NCI-H187 (cell line): ENCODE measurements around the gene AK2.
"Not testable (repeated sequence)": the region's sequence is repeated elsewhere in the genome, so short reads cannot be mapped to it uniquely, and the experiment has no call there.

Experiments used
- DNase-seq, 2 experiments: peaks; one replicate each; lab custom pipeline; 2025; lab: John Stamatoyannopoulos, UW

AK2 gene

DNA sequence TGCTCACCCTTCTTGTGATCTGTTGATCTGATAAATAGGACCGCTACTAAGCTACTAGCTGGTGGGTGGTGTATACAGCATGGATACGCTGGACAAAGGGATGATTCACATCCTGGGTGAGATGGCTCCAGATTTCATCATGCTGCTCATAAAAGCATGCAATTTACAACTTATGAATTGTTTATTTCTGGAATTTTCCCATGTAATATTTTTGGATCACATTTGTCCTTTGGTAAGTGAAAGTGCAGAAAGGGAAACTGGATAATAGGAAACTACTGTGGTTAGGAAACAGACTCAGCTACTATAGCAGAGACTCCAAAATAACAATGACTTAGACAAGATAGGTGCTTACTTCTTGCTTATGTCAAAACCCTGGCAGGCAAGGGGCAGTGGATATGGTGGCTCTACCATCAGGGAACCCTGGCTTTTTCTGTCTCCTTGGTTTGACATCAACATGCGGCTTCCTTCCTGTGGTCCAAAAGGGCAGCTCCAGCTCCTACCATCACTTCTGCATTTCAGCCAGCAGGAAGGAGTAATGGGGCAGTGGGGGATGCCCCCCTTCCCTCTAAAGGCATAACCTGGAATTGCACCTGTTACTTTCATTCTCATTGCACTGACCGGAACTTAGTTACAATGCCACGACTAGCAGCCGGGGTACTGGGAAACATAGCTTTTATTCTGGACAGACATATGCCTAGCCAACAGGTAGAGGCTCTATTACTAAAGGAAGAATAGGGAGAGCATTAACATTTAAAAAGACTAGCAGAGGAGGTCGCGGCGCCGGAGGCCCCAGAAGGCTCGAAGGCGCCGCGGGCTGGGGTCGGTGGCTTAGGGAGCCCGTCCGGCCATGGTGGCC is 13.8 kb upstream of the AK2 start:
- no peak for DNase-seq

DNA sequence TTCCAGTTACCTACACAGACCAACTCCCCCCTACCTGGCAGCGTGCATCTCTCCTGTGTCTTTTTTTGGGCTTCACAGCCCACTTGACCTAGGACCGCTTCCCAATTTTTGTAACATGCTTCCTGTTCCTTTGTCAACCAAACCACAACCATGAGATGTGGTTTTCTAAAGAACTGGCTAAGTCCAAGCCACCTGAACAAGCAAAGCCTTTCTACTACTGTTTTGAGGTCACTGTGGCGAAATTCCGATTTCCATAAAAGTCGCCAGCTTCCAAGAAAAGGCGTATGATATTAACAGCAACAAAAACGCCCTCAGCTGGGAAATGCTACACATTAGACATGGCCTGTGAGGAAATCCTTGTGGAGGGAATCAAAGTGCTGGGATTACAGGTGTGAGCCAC is 12.7 kb upstream of the AK2 start:
- no peak for DNase-seq

- no peak for DNase-seq
Measured at GRCh38 chr1:33048426-33048825, 11.7 kb upstream of the AK2 start.

DNA sequence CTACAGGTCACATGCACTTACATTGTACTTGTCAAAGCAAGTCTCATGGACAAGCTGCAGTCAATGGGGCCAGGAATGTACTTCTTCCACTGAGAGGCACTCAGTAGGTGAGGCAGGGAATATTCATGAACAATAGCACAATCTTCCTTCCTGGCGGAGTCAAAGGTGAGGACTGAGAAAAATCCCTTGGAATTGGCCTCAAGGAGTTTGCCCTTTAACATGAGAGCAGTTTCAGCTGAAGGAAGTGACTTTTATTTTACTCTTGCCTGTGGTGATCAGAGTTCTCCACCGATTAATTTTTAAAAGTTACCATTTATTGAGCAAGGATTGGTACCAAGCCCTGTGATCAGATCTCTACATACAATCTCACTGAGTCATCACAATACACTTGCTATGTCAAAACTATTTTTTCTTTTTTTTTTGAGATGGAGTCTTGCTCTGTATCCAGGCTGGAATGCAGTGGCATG is 11.2 kb upstream of the AK2 start:
- DNase-seq, result no peak

- DNase-seq, result no peak
Measured at GRCh38 chr1:33047290-33047689, 10.6 kb upstream of the AK2 start.

DNA sequence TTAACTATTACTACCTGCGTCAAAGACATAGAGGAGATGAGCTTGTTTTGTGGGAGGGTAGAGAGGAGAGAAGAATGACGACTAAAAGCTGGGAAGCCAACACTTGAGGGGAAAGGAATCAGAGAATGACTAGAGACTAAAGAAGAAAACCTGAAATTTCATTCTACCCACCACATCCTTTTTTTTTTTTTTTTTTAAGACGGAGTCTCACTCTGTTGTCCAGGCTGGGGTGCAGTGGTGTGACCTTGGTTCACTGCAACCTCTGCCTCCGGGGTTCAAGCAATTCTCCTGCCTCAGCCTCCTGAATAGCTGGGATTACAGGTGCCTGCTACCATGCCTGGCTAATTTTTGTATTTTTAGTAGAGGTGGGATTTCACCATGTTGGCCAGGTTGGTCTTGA is 9.6 kb upstream of the AK2 start:
- not testable (repeated sequence) for DNase-seq

GRCh38 chr1:33045814-33046213 is 9.1 kb upstream of the AK2 start:
- no peak for DNase-seq

GRCh38 chr1:33045246-33045645 is 8.6 kb upstream of the AK2 start:
- no peak for DNase-seq

DNA sequence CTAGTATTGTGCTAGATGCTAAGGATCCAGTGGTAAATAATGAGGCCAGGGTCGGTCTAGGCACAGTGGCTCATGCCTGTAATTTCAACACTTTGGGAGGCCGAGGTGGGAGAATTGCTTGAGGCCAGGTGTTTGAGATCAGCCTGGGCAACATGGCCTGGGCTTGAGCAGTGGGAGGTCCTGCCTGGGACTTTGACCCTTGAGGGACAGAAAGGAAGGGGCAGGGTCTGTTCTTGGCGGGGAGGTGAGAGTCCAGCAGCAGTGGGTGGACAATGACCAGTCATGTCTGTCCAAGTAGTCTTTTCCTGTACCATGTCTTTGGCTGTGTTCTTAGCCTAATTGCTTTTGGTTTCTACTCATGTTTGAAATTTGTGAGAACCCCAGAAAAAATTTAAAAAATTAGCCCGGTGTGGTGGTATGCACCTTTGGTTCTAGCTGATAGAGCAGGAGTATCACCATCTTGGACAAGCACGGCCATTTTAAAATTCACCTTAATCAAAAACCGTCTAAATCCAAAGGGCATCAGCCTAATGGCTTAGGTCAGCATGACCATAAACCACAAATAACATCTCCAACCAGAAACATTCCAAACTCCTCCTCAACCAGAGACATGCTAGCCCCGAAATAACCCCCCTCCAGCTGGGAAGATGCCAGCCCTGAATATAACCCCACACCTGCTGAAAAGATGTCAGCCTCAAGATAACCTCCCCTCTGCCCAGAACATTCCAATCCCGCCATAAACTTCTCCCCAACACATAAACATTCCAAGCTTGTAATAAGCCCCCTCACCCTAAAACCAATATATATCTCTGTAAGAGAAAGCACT is 6.8 kb upstream of the AK2 start:
- DNase-seq, result no peak

- DNase-seq, result no peak
Measured at GRCh38 chr1:33042831-33043230, 6.1 kb upstream of the AK2 start.

DNA sequence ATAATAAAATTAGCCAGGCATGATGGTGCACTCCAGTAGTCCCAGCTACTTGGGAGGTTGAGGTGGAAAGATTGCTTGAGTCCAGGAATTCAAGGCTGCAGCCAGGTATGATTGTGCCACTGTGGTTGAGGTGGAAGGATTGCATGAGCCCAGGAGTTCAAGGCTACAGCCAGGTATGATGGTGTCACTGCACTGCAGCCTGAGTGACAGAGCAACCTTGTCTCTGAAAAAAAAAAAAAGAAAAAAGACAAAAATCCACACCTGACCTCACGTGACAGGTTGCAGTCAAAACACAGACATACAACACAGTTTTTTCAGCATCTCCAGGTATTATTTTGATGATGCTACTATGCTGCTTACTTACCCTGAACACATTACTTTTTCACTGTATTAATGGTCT is 4.3 kb upstream of the AK2 start:
- DNase-seq, result no peak

- no peak for DNase-seq
Measured at GRCh38 chr1:33039840-33040239, 3.2 kb upstream of the AK2 start.

- no peak for DNase-seq
Measured at GRCh38 chr1:33036051-33036525, 595 bp downstream of the AK2 start.

DNA sequence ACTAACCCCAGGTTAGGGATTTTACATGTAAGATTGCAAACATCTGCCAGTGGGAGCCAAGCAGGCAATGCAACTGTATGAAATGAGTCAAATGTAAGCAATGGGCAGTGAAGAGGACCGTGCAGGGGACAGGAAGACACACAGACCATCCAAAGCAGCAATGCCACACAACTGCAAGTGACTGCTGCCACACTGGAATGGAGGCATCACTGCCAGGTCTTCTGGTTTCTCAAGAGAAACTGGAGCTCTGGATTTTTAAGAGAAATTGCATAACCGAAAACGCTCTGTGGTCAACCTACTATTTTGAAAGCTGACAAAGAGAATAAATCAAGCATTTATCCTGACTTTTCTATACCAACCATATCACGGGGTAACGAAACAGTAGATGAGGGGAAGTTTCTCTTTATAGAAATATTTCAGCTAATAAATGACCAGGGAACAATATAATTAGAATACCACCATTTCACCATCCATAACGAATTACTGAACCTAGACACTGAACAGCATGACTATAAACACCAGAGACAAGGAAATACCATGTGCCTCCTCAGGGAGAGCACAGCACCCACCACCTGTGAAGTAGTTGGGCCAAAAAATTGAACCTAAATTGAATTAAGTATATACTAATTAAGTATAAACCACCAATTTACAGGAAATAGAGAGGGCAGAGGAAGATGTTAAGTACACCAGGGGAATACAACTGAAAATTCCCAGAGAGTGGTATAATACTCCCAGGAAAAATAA is 4.4 kb downstream of the AK2 start:
- DNase-seq, result no peak

GRCh38 chr1:33031506-33031905 is 5.2 kb downstream of the AK2 start:
- DNase-seq, result no peak

DNA sequence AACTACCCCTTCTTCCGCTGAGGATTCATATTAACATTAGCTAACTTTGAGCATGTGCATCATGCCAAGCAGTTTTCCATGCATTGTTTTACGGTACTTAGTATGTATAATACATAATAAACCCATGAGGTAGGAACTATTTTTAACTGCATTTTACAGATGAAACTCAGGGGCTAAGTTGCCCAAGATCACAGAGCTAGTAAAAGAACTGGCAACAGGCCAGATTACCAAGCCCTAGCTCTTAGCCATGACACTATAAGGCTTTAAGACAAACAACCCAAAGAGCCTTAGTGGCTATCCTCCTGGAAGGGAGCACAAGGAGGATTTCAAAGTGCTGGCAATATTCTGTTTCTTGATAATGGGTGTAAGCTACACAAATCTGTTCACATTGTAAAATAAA is 6.1 kb downstream of the AK2 start:
- no peak for DNase-seq

DNA sequence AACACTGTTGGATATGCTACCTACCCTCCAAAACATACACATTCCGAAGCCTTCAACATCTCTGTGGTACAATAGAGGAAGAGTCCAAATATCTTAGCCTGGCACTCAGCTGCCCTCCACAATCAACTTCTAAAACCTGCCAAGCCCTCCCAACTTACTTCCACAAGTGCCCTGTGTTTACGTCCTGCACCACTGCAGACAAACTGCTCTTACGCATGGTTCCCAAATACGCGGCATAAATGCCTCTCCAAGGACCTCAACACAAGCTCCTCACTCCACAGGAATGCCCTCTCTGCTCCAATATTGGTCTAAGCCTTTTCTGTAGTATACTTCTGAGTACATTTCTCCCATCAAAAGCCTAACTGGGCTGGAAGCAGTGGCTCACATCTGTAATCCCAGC is 6.8 kb downstream of the AK2 start:
- DNase-seq, result no peak

DNA sequence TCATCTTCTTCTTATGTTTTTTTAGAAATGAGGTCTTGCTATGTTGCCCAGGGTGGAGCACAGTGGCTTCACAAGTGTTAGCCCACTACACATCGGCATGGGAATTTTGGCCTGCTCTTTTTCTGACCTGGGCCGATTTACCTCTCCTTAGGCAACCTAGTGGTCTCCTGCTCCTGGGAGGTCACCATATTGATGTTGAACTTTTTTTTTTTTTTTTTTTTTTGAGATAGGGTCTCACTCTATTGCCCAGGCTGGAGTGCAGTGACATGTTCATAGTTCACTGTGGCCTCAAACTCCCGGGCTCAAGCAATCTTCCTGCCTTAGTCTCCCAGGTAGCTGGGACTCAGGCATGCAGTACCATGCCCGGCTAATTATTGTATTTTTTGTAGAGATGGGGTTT is 7.5 kb downstream of the AK2 start:
- DNase-seq, result no peak

DNA sequence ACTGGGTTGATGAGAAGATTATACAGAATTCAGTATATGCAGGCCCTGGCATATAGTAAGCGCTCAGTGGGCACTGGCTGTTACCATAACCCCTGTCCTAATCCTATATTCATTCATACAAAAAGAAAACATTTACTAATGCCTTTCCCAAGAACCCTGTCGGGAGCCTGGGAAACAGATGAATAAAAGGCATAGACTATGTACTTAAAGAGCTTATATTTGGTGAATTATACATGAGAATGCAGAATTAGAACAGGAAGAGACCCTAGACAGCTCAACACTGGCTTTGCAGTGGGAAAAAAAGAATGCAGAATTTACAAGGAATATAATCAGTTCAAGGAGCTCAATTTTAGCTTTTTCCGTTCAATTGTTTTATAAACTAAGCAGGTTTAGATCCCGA is 10.9 kb downstream of the AK2 start:
- DNase-seq, result no peak

GRCh38 chr1:33025180-33025569 is 11.5 kb downstream of the AK2 start:
- no peak for DNase-seq

GRCh38 chr1:33024430-33025179 is 12.1 kb downstream of the AK2 start:
- DNase-seq, result not testable (repeated sequence)
